Uterus (tissue), 2 donors: ENCODE measurements around the gene ATP2C2.

Experiments used
- CTCF ChIP-seq, 4 experiments: fragments of 200-600 bp in 2 of 4; fragments of 450-650 bp in 2 of 4; sonication (generic) in 2 of 4; IDR thresholded peaks; one replicate each; pipeline ENCODE4 v1.5.1; 2016 to 2019; ENCODE audit warnings: antibody characterized with exemption in 4 of 4, mild to moderate bottlenecking in 2 of 4, moderate library complexity in 1 of 4
- POLR2A ChIP-seq, 2 donors: fragments of 450-650 bp; IDR thresholded peaks; one replicate each; pipeline ENCODE4 v1.6.1; 2016; ENCODE audit warnings: antibody characterized with exemption in 2 of 2, mild to moderate bottlenecking in 1 of 2, moderate library complexity in 1 of 2

GRCh38 chr16:84359326-84359725 lies 9.0 kb upstream of the ATP2C2 start:
- no peak for TF ChIP-seq CTCF (IDR thresholded peaks at IDR 0.05)
- TF ChIP-seq POLR2A (IDR thresholded peaks at IDR 0.05), result no peak
